Measurements from ENCODE around the gene TSSK3. TPM values are rescaled to one million over a fixed set of nuclear protein-coding genes. Genes with fewer than 3 reads are reported as not detected.

TSSK3 gene
- total and polyA plus RNA-seq, 9 of the 15 experiments (the other 6 are each of a cell fraction or from before 2014, with no cell fraction given), result 0.27 to 2.8 (median 1.9) TPM

DNA sequence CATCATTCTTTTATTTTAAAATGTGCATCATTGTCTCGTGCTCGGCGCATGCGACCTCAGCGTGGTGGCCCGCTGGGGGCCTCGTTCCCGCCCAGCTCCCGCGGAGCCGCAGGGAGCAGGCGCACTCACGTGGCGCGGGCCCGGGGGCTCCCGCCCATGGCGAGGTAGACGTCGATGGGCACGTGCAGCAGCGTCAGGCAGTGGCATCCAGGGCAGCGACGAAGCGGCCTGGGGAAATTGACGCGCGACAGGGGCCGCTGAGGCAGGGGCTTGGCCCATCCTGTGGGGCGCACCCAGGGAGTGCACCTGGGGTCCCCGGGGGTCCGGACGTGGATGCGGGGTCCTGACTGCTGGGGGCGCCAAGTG lies 1.0 kb upstream of the TSSK3 start:
- Histone ChIP-seq H3K4me3 (no peak overlapping the region), H3K79me2 (ENCODE audit: control insufficient read depth, insufficient read depth, low read length) (no peaks in the 10 kb centered on the region), H3K9ac (ENCODE audit: insufficient read depth in 1 of 2, low read depth in 2 of 2, low read length in 2 of 2) (no peak overlapping the region), H3K9me1 (ENCODE audit: control insufficient read depth, insufficient read depth, low read length) (no peaks in the 10 kb centered on the region), H3K36me3 (ENCODE audit: control insufficient read depth, insufficient read depth, low read length) (peaks cover 49% of the 10 kb centered on the region), H3K27me3 (ENCODE audit: control insufficient read depth in 2 of 2, insufficient read depth in 2 of 2, low read length in 2 of 2) (no peaks in the 10 kb centered on the region), H2AFZ (ENCODE audit: low read depth, low read length) (no peak overlapping the region), H3K9me3 (replicated peaks; ENCODE audit: control insufficient read depth, insufficient read depth, low read depth, low read length) (no peaks in the 10 kb centered on the region), H3K4me2 (ENCODE audit: insufficient read depth, low read length) (no peak overlapping the region), H3K27ac (ENCODE audit: extremely low read depth, low read depth, low read length) (no peak overlapping the region), H4K20me1 (replicated peaks; ENCODE audit: control insufficient read depth, insufficient read depth, low read length) (no peaks in the 10 kb centered on the region), H3K4me1 (replicated peaks in 1 of 2; ENCODE audit: control insufficient read depth in 2 of 2, insufficient read depth in 2 of 2, low read length in 2 of 2) (peaks cover 0 to 4% of the 10 kb centered on the region in 2 experiments; a peak in 1 of 5 replicates)
- TF ChIP-seq FIP1L1 (IDR thresholded peaks at IDR 0.05; ENCODE audit: low read depth, low read length, poor library complexity, severe bottlenecking) (peak; percentile 65), SIRT6 (IDR thresholded peaks at IDR 0.05; ENCODE audit: low read depth, low read length) (peak; percentile 9), ESRRB (CRISPR knock-in tag; IDR thresholded peaks at IDR 0.05; ENCODE audit: borderline replicate concordance) (no peak), PML (IDR thresholded peaks at IDR 0.05; ENCODE audit: low read length) (no peak), XRCC4 (IDR thresholded peaks at IDR 0.05; ENCODE audit: extremely low read depth, insufficient read depth, insufficient read length) (no peak), POLR2G (IDR thresholded peaks at IDR 0.05; ENCODE audit: low read depth, low read length) (peak; percentile 82), JUN (IDR thresholded peaks at IDR 0.05; ENCODE audit: borderline replicate concordance, low read depth, low read length) (no peak), JUN (CRISPR knock-in tag; IDR thresholded peaks at IDR 0.05; ENCODE audit: borderline replicate concordance) (0 out of 2 replicates have a peak, but pooled peaks have one; percentile 23), ZNF41 (CRISPR knock-in tag; conservative IDR thresholded peaks at IDR 0.05) (no peak), ZNF282 (CRISPR knock-in tag; IDR thresholded peaks at IDR 0.05) (no peak), NFATC3 (IDR thresholded peaks at IDR 0.05) (no peak), MAFF (IDR thresholded peaks at IDR 0.05; ENCODE audit: low read length) (no peak), CEBPG (CRISPR knock-in tag; IDR thresholded peaks at IDR 0.05) (peak; percentile 18; the same call in 1 of the 2 replicates), CEBPG (tag; conservative IDR thresholded peaks at IDR 0.05 in 1 of 2, IDR thresholded peaks at IDR 0.05 in 1 of 2) (no peak), ZBTB7A (IDR thresholded peaks at IDR 0.05; ENCODE audit: borderline replicate concordance, control insufficient read depth, low read depth, low read length) (0 out of 2 replicates have a peak, but pooled peaks have one; percentile 44), SAFB (IDR thresholded peaks at IDR 0.05; ENCODE audit: borderline replicate concordance, low read depth, low read length) (0 out of 2 replicates have a peak, but pooled peaks have one; percentile 11), HNRNPL (IDR thresholded peaks at IDR 0.05; ENCODE audit: low read depth, low read length) (peak; percentile 12; the same call in 1 of the 2 replicates), RBM22 (IDR thresholded peaks at IDR 0.05; ENCODE audit: low read depth, low read length, poor library complexity, severe bottlenecking) (peak; percentile 94), RBFOX2 (IDR thresholded peaks at IDR 0.05; ENCODE audit: low read depth, low read length) (peak; percentile 63), HMGN3 (IDR thresholded peaks at IDR 0.05; ENCODE audit: borderline replicate concordance, extremely low read depth, insufficient read length, low read depth, low read length) (peak; percentile 32)
- TF ChIP-seq, protein P1, sequence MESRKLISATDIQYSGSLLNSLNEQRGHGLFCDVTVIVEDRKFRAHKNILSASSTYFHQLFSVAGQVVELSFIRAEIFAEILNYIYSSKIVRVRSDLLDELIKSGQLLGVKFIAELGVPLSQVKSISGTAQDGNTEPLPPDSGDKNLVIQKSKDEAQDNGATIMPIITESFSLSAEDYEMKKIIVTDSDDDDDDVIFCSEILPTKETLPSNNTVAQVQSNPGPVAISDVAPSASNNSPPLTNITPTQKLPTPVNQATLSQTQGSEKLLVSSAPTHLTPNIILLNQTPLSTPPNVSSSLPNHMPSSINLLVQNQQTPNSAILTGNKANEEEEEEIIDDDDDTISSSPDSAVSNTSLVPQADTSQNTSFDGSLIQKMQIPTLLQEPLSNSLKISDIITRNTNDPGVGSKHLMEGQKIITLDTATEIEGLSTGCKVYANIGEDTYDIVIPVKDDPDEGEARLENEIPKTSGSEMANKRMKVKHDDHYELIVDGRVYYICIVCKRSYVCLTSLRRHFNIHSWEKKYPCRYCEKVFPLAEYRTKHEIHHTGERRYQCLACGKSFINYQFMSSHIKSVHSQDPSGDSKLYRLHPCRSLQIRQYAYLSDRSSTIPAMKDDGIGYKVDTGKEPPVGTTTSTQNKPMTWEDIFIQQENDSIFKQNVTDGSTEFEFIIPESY (CRISPR knock-in tag; IDR thresholded peaks at IDR 0.05), result peak; percentile 62
- ChIA-PET POLR2A (interaction anchor here (0.5 to 0.6 kb wide), 2 partner anchors 9 to 16 kb away, joined by 3 to 4 read pairs; no protein-coding TSS in a partner anchor), CTCF (ENCODE audit: low intra/inter-chr PET ratio) (no interaction called here)
- no peak for FAIRE-seq
- no peak for ATAC-seq
- BruUV-seq (replicated peaks), result no TSS peak
- in situ Hi-C loops (cut with MboI), result no loop called here
- intact Hi-C loops (cut with micrococcal nuclease), result no loop called here
- no peak for DNase-seq (ENCODE audit: extremely low read depth in 1 of 4, low spot score in 3 of 4)
- WGBS (ENCODE audit: insufficient coverage, low coverage, missing lambda C conversion rate), result 93% methylated on average over 16 of the region's 35 CpGs
